ENCODE data around the gene SAYSD1. TPM values are rescaled to one million over a fixed set of nuclear protein-coding genes. Genes with fewer than 3 reads are reported as not detected.

Gene SAYSD1
- total and polyA plus RNA-seq, 9 of the 15 experiments (the other 6 are each of a cell fraction or from before 2014, with no cell fraction given) = 3.5 to 19.1 (median 12.4) TPM

DNA sequence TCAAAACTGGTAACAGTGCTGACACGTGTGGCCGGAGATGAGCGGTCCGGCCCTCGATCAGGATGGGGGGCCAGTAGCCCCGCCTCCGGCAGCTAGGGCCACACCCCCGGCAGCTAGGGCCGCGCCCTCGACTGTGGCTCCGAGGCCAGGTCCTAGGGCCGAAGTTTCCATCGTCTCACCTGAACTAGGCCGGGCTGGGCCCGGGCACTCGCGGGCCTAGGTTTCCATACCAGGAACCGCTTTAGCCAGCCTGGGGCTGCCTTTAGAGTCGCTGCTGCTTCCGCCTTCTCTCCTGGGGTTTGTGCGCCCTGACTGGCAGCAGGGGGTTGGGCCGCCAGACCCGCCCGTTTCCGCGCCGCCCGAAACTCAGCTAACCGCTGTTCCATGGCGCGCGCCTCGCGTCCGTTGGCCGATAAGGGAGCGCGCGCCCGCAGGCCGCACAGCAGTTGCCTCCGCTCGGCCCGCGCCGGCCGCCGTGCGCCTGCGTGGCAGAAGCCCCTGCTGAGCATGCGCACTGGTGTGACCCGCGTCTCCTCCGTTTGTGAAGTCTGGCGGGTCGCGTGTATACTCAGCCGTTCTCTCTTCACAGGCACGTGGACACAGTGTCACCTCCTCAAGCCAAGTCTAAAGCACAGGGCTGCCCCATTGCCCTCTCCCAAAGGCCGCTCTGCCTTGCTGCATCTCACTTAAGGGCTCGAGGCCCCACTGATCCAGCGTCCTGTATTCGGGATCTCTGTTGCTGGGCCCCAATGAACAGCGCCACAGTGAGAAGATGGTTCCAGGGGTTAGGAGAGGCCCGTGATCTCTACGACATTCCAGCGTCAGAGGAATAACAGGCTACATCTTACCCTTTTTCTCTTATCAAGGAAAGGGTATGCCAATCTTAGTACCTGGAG, at the start of gene SAYSD1 (continued):
- no peak for TF ChIP-seq DDX20 (tag; IDR thresholded peaks at IDR 0.05; ENCODE audit: low read depth)
- TF ChIP-seq DNMT1 (IDR thresholded peaks at IDR 0.05) = no peak
- no peak for TF ChIP-seq SNIP1 (IDR thresholded peaks at IDR 0.05; ENCODE audit: low read depth)
- TF ChIP-seq TGIF2 (CRISPR knock-in tag; IDR thresholded peaks at IDR 0.05) = no peak
- TF ChIP-seq ZNF445 (CRISPR knock-in tag; IDR thresholded peaks at IDR 0.05; ENCODE audit: low read depth) = no peak
- TF ChIP-seq VEZF1 (CRISPR knock-in tag; IDR thresholded peaks at IDR 0.05) = peak; percentile 76
- peak; percentile 88 for TF ChIP-seq E2F8 (IDR thresholded peaks at IDR 0.05; ENCODE audit: low read depth, partially characterized antibody)
- no peak for TF ChIP-seq ZC3H8 (IDR thresholded peaks at IDR 0.05)
- peak; percentile 99 for TF ChIP-seq MGA (IDR thresholded peaks at IDR 0.05)
- TF ChIP-seq MEF2D (tag; conservative IDR thresholded peaks at IDR 0.05; ENCODE audit: low read depth) = no peak
- TF ChIP-seq ZNF830 (CRISPR knock-in tag; IDR thresholded peaks at IDR 0.05) = no peak; the same call in 1 of the 2 replicates
